HepG2 (cell line): Measurements from ENCODE around the gene MMS19. TPM values are rescaled to one million over a fixed set of nuclear protein-coding genes. Genes with fewer than 3 reads are reported as not detected.

Source experiments
- KDM4B ChIP-seq: sonication (generic); formaldehyde crosslinking; IDR thresholded peaks from 2 replicates; pipeline ENCODE4 v1.4.0; 2020; ENCODE audit warnings: missing genetic modification reagents
- KLF9 ChIP-seq: IDR thresholded peaks from 2 replicates; pipeline ENCODE4 v1.6.1; 2016; ENCODE audit warnings: low read depth
- RELA ChIP-seq: sonication (generic); formaldehyde crosslinking; IDR thresholded peaks from 2 replicates; pipeline ENCODE4 v1.4.0; 2020; ENCODE audit warnings: missing genetic modification reagents
- SAFB2 ChIP-seq: sonication (generic); formaldehyde crosslinking; IDR thresholded peaks from 2 replicates; pipeline ENCODE4 v1.5.1; 2020; ENCODE audit warnings: missing genetic modification reagents, low read depth, mild to moderate bottlenecking, borderline replicate concordance
- SNAI1 ChIP-seq: sonication (generic); formaldehyde crosslinking; IDR thresholded peaks from 2 replicates; pipeline ENCODE4 v1.5.0; 2020; ENCODE audit warnings: mild to moderate bottlenecking, missing genetic modification reagents, borderline replicate concordance
- U2AF1 ChIP-seq: fragments of 200-400 bp; formaldehyde crosslinking; optimal IDR thresholded peaks from 2 replicates; pipeline ENCODE3; 2017; ENCODE audit warnings: mild to moderate bottlenecking, low read depth, low read length
- ZFAT ChIP-seq: sonication (generic); formaldehyde crosslinking; conservative IDR thresholded peaks from 2 replicates; pipeline ENCODE4 v1.8.1; 2023; ENCODE audit warnings: missing genetic modification reagents, inconsistent platforms
- ZFP37 ChIP-seq: sonication (generic); formaldehyde crosslinking; IDR thresholded peaks from 2 replicates; pipeline ENCODE4 v1.4.0; 2020; ENCODE audit warnings: missing genetic modification reagents, borderline replicate concordance
- ZNF263 ChIP-seq: sonication (generic); formaldehyde crosslinking; IDR thresholded peaks from 2 replicates; pipeline ENCODE4 v1.4.0; 2020; ENCODE audit warnings: missing genetic modification reagents
- ZNF407 ChIP-seq: sonication (generic); formaldehyde crosslinking; IDR thresholded peaks from one replicate; pipeline ENCODE4 v1.5.1; 2020; ENCODE audit warnings: mild to moderate bottlenecking, missing genetic modification reagents; ENCODE audit errors: not compliant biosample characterization
- ZNF451 ChIP-seq: sonication (generic); formaldehyde crosslinking; IDR thresholded peaks from 2 replicates; pipeline ENCODE4 v1.5.0; 2020; ENCODE audit warnings: mild to moderate bottlenecking, missing genetic modification reagents
- ZNF510 ChIP-seq: sonication (generic); formaldehyde crosslinking; IDR thresholded peaks from 2 replicates; pipeline ENCODE4 v1.4.0; 2020; ENCODE audit warnings: low read depth, mild to moderate bottlenecking, missing genetic modification reagents
- ZNF891 ChIP-seq: sonication (generic); formaldehyde crosslinking; IDR thresholded peaks from 2 replicates; pipeline ENCODE4 v1.5.0; 2020; ENCODE audit warnings: mild to moderate bottlenecking, missing genetic modification reagents
- polyA plus RNA-seq, 8 experiments: library from polyadenylated mRNA; depleted of rRNA in 3 of 8; stranded (reverse) in 7 of 8; unstranded in 1 of 8; fragments of >200 nt; fragmentation: Illumina TruSeq in 4 of 8; extraction: Trizol in 4 of 8; gene quantifications; 2 replicates each; pipeline versions ENCODE4 v1.2.1 to v1.2.3, GENCODE V29; 2011 to 2016; ENCODE audit warnings: low read depth in 4 of 8, missing spikeins in 1 of 8, mixed read lengths in 1 of 8; ENCODE audit not compliant: insufficient read depth in 1 of 8
- total RNA-seq, 5 experiments: library from RNA; depleted of rRNA; stranded (reverse); fragments of >200 nt; fragmentation: Illumina TruSeq; extraction: Trizol; gene quantifications; 2 replicates each; pipeline ENCODE4 v1.2.3, GENCODE V29; 2016; ENCODE audit warnings: low read depth in 1 of 5
- TF ChIP-seq, protein P1 (sequence below): conservative IDR thresholded peaks from 2 replicates; pipeline ENCODE4 v1.6.1; 2018; ENCODE audit warnings: missing genetic modification reagents
- TF ChIP-seq, protein P2 (sequence below): sonication (generic); formaldehyde crosslinking; conservative IDR thresholded peaks from 2 replicates; pipeline ENCODE4 v1.4.0; 2020; ENCODE audit warnings: missing genetic modification reagents
- TF ChIP-seq, protein P3 (sequence below): IDR thresholded peaks from 2 replicates; pipeline ENCODE4 v1.6.1; 2016; ENCODE audit warnings: missing biosample characterization, missing genetic modification reagents, low read depth

MMS19 gene
- total and polyA plus RNA-seq, 2 of the 13 experiments (the other 11 are each of a cell fraction or from before 2014, with no cell fraction given), result 76.4 to 107 TPM

- TF ChIP-seq ZNF407 (CRISPR knock-in tag), result peak; percentile 71
- TF ChIP-seq ZNF451 (CRISPR knock-in tag), result no peak
- peak; percentile 22; the same call in 1 of the 2 replicates for TF ChIP-seq KDM4B (CRISPR knock-in tag)
- peak; percentile 78; the same call in 1 of the 2 replicates for TF ChIP-seq SAFB2 (CRISPR knock-in tag)
- TF ChIP-seq RELA (CRISPR knock-in tag), result peak; percentile 83; the same call in 1 of the 2 replicates
- TF ChIP-seq ZFP37, result peak; percentile 37; the same call in 1 of the 2 replicates
- TF ChIP-seq, protein P1, sequence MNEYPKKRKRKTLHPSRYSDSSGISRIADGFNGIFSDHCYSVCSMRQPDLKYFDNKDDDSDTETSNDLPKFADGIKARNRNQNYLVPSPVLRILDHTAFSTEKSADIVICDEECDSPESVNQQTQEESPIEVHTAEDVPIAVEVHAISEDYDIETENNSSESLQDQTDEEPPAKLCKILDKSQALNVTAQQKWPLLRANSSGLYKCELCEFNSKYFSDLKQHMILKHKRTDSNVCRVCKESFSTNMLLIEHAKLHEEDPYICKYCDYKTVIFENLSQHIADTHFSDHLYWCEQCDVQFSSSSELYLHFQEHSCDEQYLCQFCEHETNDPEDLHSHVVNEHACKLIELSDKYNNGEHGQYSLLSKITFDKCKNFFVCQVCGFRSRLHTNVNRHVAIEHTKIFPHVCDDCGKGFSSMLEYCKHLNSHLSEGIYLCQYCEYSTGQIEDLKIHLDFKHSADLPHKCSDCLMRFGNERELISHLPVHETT (CRISPR knock-in tag), result peak; percentile 71
- TF ChIP-seq ZNF510, result no peak
- peak; percentile 55; the same call in 1 of the 2 replicates for TF ChIP-seq ZFAT (CRISPR knock-in tag)
- no peak for TF ChIP-seq U2AF1
- TF ChIP-seq, protein P2, sequence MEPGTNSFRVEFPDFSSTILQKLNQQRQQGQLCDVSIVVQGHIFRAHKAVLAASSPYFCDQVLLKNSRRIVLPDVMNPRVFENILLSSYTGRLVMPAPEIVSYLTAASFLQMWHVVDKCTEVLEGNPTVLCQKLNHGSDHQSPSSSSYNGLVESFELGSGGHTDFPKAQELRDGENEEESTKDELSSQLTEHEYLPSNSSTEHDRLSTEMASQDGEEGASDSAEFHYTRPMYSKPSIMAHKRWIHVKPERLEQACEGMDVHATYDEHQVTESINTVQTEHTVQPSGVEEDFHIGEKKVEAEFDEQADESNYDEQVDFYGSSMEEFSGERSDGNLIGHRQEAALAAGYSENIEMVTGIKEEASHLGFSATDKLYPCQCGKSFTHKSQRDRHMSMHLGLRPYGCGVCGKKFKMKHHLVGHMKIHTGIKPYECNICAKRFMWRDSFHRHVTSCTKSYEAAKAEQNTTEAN (CRISPR knock-in tag), result 0 out of 2 replicates have a peak, but pooled peaks have one; percentile 23
- TF ChIP-seq ZNF891 (CRISPR knock-in tag), result no peak; the same call in 1 of the 2 replicates
- TF ChIP-seq KLF9 (CRISPR knock-in tag), result peak; percentile 56; the same call in 1 of the 2 replicates
- TF ChIP-seq SNAI1 (CRISPR knock-in tag), result 0 out of 2 replicates have a peak, but pooled peaks have one; percentile 77
- TF ChIP-seq ZNF263 (CRISPR knock-in tag), result peak; percentile 19; the same call in 1 of the 2 replicates
- TF ChIP-seq, protein P3, sequence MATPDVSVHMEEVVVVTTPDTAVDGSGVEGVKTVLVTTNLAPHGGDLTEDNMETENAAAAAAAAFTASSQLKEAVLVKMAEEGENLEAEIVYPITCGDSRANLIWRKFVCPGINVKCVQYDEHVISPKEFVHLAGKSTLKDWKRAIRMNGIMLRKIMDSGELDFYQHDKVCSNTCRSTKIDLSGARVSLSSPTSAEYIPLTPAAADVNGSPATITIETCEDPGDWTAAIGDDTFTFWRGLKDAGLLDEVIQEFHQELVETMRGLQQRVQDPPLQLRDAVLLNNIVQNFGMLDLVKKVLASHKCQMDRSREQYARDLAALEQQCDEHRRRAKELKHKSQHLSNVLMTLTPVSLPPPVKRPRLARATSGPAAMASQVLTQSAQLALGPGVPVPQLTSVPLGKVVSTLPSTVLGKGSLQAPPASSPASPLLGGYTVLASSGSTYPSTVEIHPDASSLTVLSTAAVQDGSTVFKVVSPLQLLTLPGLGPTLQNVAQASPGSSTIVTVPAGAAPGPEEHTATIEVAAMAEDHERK (CRISPR knock-in tag), result peak; percentile 71
These were observed 72.1 kb downstream of the MMS19 start, which contains the start of gene PGAM1 (continued) for GRCh38 chr10:97425964-97426775.
